Neural cell (in vitro differentiated cells): ENCODE data around the gene PARP9. TPM values are rescaled to one million over a fixed set of nuclear protein-coding genes. Genes with fewer than 3 reads are reported as not detected.

Experiments
- H2AFZ ChIP-seq: fragments of 200-600, 300-800 bp; sonication (generic), shearing (Covaris generic); 2 replicates; pipeline ENCODE4 v1.6.0; 2014; ENCODE audit warnings: low read depth, mild to moderate bottlenecking, antibody characterized with exemption, low read length, moderate library complexity
- H3F3A ChIP-seq: fragments of 200-600 bp; shearing (Covaris generic); 2 replicates; pipeline ENCODE4 v1.6.1; 2016; ENCODE audit warnings: mild to moderate bottlenecking, moderate library complexity, mixed read lengths, antibody characterized with exemption, low read length; ENCODE audit not compliant: insufficient read depth, poor library complexity, severe bottlenecking
- H3K27ac ChIP-seq: fragments of 200-600, 300-800 bp; sonication (generic), shearing (Covaris generic); 2 replicates; pipeline ENCODE4 v1.5.1; 2014; ENCODE audit warnings: mild to moderate bottlenecking, low read length, moderate library complexity
- H3K27me3 ChIP-seq: fragments of 300-800, 200-600 bp; sonication (generic), shearing (Covaris generic); 2 replicates; pipeline ENCODE4 v1.6.0; 2014; ENCODE audit warnings: mild to moderate bottlenecking, low read depth, low read length, moderate library complexity; ENCODE audit not compliant: insufficient read depth
- H3K36me3 ChIP-seq: fragments of 300-800, 200-600 bp; sonication (generic), shearing (Covaris generic); 2 replicates; pipeline ENCODE4 v1.5.1; 2014; ENCODE audit warnings: mild to moderate bottlenecking, antibody characterized with exemption, low read length, moderate library complexity; ENCODE audit not compliant: insufficient read depth
- H3K4me2 ChIP-seq: fragments of 300-800, 200-600 bp; sonication (generic), shearing (Covaris generic); 2 replicates; pipeline ENCODE4 v1.6.0; 2014; ENCODE audit warnings: mild to moderate bottlenecking, low read length
- H3K4me3 ChIP-seq: fragments of 300-800, 200-600 bp; sonication (generic), shearing (Covaris generic); 2 replicates; pipeline ENCODE4 v1.5.1; 2014; ENCODE audit warnings: mild to moderate bottlenecking, low read length, moderate library complexity
- H3K79me2 ChIP-seq: fragments of 200-600 bp; shearing (Covaris generic); replicated peaks from 2 replicates; pipeline ENCODE4 v1.6.0; 2014; ENCODE audit warnings: mild to moderate bottlenecking, low read length, moderate library complexity; ENCODE audit not compliant: insufficient read depth
- H3K9ac ChIP-seq: fragments of 300-800, 200-600 bp; sonication (generic), shearing (Covaris generic); 2 replicates; pipeline ENCODE4 v1.6.1; 2016; ENCODE audit warnings: mild to moderate bottlenecking, low read length, mixed read lengths
- H3K9me2 ChIP-seq: fragments of 200-600 bp; shearing (Covaris generic); 2 replicates; pipeline ENCODE4 v1.6.1; 2016; ENCODE audit warnings: mild to moderate bottlenecking, low read length, mixed read lengths; ENCODE audit not compliant: insufficient read depth
- H3K9me3 ChIP-seq: fragments of 200-600, 300-800 bp; sonication (generic), shearing (Covaris generic); 2 replicates; pipeline ENCODE4 v1.6.1; 2016; ENCODE audit warnings: mild to moderate bottlenecking, mixed run types, low read length, moderate library complexity, mixed read lengths
- H4K20me1 ChIP-seq: fragments of 200-600 bp; shearing (Covaris generic); 2 replicates; pipeline ENCODE4 v1.6.1; 2016; ENCODE audit warnings: mild to moderate bottlenecking, mixed run types; ENCODE audit not compliant: insufficient read depth
- EP300 ChIP-seq: fragments of 450-650 bp; conservative IDR thresholded peaks from 2 replicates; pipeline ENCODE4 v1.6.1; 2014; ENCODE audit warnings: antibody characterized with exemption, mild to moderate bottlenecking, moderate library complexity; ENCODE audit not compliant: poor library complexity, severe bottlenecking
- EZH2 ChIP-seq: fragments of 200-600, 300-800 bp; shearing (Covaris generic), sonication (generic); IDR thresholded peaks from 2 replicates; pipeline ENCODE4 v1.6.1; 2014; ENCODE audit warnings: antibody characterized with exemption, low read length, borderline replicate concordance, mild to moderate bottlenecking; ENCODE audit not compliant: insufficient read depth, poor library complexity, severe bottlenecking
- MXI1 ChIP-seq: fragments of 450-650 bp; conservative IDR thresholded peaks from 2 replicates; pipeline ENCODE4 v1.6.1; 2014; ENCODE audit warnings: antibody characterized with exemption, mild to moderate bottlenecking; ENCODE audit not compliant: poor library complexity, severe bottlenecking
- POLR2AphosphoS5 ChIP-seq: IDR thresholded peaks from 2 replicates; pipeline ENCODE4 v1.6.1; 2012
- RAD21 ChIP-seq: fragments of 450-650 bp; conservative IDR thresholded peaks from 2 replicates; pipeline ENCODE4 v1.6.1; 2014; ENCODE audit warnings: antibody characterized with exemption, mild to moderate bottlenecking, moderate library complexity
- SMC3 ChIP-seq: fragments of 450-650 bp; conservative IDR thresholded peaks from 2 replicates; pipeline ENCODE4 v1.6.1; 2014; ENCODE audit warnings: antibody characterized with exemption, mild to moderate bottlenecking, moderate library complexity; ENCODE audit not compliant: poor library complexity
- TAF1 ChIP-seq: IDR thresholded peaks from 2 replicates; pipeline ENCODE4 v1.6.1; 2012; ENCODE audit warnings: low read depth
- polyA plus RNA-seq: library from polyadenylated mRNA; depleted of rRNA; stranded (reverse); fragments of >200 nt; gene quantifications from 2 replicates; pipeline ENCODE4 v1.2.3, GENCODE V29; 2014
- TF ChIP-seq, protein P1 (sequence below): fragments of 450-650 bp; IDR thresholded peaks from 2 replicates; pipeline ENCODE4 v1.5.1; 2014; ENCODE audit warnings: antibody characterized with exemption, mild to moderate bottlenecking, moderate library complexity; ENCODE audit not compliant: poor library complexity, severe bottlenecking
- TF ChIP-seq, protein P2 (sequence below): IDR thresholded peaks from 2 replicates; pipeline ENCODE4 v1.6.1; 2012; ENCODE audit warnings: borderline replicate concordance

PARP9 gene
- polyA plus RNA-seq, 1 donor from 2014 or later: not detected

DNA sequence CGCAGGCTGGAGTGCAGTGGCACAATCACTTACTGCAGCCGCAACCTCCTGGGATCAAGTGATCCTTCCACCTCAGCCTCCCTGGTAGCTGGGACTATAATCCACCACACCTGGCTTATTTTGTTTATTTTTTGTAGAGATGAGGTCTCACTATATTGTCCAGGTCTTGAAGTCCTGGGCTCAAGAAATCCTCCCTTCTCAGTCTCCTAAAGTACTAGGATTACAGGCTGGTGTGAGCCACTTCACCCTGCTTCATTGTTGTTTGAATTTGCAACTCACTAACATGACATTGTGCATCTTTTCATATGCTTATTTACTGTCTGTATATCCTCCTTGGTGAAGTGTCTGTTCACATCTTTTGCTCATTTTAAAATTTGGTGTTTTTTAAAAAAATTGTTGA, 23.5 kb upstream of the PARP9 start:
- no peak overlapping the region for H3K4me3 ChIP-seq
- no peaks in the 10 kb centered on the region for H3K79me2 ChIP-seq
- no peaks in the 10 kb centered on the region for H4K20me1 ChIP-seq
- no peaks in the 10 kb centered on the region for H3K9me3 ChIP-seq
- no peak overlapping the region for H3K4me2 ChIP-seq
- TF ChIP-seq EP300 (no peak), RAD21 (no peak)
- no peak overlapping the region for H2AFZ ChIP-seq
- no peak overlapping the region for H3K27ac ChIP-seq
- H3K36me3 ChIP-seq: no peaks in the 10 kb centered on the region
- no peaks in the 10 kb centered on the region for H3K9me2 ChIP-seq
- no peak overlapping the region for H3K9ac ChIP-seq
- no peaks in the 10 kb centered on the region for H3F3A ChIP-seq
- no peaks in the 10 kb centered on the region for H3K27me3 ChIP-seq

DNA sequence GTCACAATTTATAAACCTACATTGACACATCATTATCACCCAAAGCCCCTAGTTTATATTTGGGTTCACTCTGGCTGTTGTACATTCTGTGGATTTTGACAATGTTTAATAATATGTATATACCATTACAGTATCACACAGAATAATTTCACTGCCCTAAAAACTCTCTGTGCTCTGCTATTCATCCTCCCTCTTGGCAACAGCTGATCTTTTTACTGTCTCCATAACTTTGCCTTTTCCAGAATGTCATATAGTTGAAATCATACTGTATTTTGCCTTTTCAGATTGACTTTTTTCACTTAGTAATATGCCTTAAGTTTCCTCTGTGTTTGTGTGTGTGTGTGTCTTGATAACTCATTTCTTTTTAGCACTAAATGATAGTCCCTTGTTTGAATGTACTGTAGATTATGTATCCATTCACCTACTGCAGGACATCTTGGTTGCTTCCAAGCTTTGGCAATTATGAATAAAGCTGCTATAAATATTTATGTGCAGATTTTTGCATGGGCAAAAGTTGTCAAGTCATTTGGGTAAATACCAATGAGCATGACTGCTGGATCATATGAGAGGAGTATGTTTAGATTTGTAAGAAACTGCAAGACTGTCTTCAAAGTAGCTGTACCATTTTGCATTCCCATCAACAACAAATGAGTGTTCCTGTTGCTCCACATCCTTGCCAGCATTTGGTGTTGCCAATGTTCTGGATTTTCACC, 22.8 kb upstream of the PARP9 start:
- TF ChIP-seq SMC3: no peak
- Histone ChIP-seq H3K4me3 (no peak overlapping the region), H2AFZ (no peak overlapping the region), H3K27ac (no peak overlapping the region), H4K20me1 (no peaks in the 10 kb centered on the region), H3K27me3 (no peaks in the 10 kb centered on the region), H3K9ac (no peak overlapping the region), H3F3A (no peaks in the 10 kb centered on the region), H3K79me2 (no peaks in the 10 kb centered on the region), H3K4me2 (no peak overlapping the region), H3K9me3 (peaks cover 2% of the 10 kb centered on the region), H3K36me3 (no peaks in the 10 kb centered on the region), H3K9me2 (no peaks in the 10 kb centered on the region)

DNA sequence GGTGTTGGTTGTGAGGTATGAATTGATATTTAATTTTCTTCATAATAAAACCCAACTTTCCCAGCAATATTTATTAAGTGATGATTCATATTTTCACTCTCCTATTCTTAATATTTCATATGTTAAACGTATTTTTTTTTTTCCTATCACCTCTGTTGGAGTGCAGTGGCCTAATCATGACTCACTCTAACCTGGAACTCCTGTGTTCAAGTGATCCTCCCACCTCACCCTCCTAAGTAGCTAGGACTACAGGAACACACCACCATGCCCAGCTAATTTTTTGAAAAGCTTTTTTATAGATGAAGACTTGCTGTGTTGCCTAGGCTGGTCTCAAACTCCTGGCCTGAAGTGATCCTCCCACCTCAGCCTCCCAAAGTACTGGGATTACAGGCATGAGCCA, 22.0 kb upstream of the PARP9 start:
- TF ChIP-seq POLR2AphosphoS5 (no peak), RAD21 (no peak), EP300 (no peak), EZH2 (no peak), MXI1 (no peak), SMC3 (no peak), TAF1 (no peak)
- TF ChIP-seq, protein P1, sequence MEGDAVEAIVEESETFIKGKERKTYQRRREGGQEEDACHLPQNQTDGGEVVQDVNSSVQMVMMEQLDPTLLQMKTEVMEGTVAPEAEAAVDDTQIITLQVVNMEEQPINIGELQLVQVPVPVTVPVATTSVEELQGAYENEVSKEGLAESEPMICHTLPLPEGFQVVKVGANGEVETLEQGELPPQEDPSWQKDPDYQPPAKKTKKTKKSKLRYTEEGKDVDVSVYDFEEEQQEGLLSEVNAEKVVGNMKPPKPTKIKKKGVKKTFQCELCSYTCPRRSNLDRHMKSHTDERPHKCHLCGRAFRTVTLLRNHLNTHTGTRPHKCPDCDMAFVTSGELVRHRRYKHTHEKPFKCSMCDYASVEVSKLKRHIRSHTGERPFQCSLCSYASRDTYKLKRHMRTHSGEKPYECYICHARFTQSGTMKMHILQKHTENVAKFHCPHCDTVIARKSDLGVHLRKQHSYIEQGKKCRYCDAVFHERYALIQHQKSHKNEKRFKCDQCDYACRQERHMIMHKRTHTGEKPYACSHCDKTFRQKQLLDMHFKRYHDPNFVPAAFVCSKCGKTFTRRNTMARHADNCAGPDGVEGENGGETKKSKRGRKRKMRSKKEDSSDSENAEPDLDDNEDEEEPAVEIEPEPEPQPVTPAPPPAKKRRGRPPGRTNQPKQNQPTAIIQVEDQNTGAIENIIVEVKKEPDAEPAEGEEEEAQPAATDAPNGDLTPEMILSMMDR: no peak
- TF ChIP-seq, protein P2, sequence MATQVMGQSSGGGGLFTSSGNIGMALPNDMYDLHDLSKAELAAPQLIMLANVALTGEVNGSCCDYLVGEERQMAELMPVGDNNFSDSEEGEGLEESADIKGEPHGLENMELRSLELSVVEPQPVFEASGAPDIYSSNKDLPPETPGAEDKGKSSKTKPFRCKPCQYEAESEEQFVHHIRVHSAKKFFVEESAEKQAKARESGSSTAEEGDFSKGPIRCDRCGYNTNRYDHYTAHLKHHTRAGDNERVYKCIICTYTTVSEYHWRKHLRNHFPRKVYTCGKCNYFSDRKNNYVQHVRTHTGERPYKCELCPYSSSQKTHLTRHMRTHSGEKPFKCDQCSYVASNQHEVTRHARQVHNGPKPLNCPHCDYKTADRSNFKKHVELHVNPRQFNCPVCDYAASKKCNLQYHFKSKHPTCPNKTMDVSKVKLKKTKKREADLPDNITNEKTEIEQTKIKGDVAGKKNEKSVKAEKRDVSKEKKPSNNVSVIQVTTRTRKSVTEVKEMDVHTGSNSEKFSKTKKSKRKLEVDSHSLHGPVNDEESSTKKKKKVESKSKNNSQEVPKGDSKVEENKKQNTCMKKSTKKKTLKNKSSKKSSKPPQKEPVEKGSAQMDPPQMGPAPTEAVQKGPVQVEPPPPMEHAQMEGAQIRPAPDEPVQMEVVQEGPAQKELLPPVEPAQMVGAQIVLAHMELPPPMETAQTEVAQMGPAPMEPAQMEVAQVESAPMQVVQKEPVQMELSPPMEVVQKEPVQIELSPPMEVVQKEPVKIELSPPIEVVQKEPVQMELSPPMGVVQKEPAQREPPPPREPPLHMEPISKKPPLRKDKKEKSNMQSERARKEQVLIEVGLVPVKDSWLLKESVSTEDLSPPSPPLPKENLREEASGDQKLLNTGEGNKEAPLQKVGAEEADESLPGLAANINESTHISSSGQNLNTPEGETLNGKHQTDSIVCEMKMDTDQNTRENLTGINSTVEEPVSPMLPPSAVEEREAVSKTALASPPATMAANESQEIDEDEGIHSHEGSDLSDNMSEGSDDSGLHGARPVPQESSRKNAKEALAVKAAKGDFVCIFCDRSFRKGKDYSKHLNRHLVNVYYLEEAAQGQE: no peak
- H3K27me3 ChIP-seq: no peaks in the 10 kb centered on the region
- H3K9ac ChIP-seq: no peak overlapping the region
- H3K4me3 ChIP-seq: no peak overlapping the region
- peaks cover 9% of the 10 kb centered on the region for H3K9me3 ChIP-seq
- H3K9me2 ChIP-seq: no peaks in the 10 kb centered on the region
- H3K36me3 ChIP-seq: no peaks in the 10 kb centered on the region
- H3F3A ChIP-seq: no peaks in the 10 kb centered on the region
- no peaks in the 10 kb centered on the region for H3K79me2 ChIP-seq
- H3K4me2 ChIP-seq: no peak overlapping the region
- H2AFZ ChIP-seq: no peak overlapping the region
- H4K20me1 ChIP-seq: no peaks in the 10 kb centered on the region
- no peak overlapping the region for H3K27ac ChIP-seq
